Ecto neural progenitor cell (in vitro differentiated cells): Measurements from ENCODE around the gene ANKRD34C.
"Not testable (repeated sequence)": the region's sequence is repeated elsewhere in the genome, so short reads cannot be mapped to it uniquely, and the experiment has no call there.

Experiments
- DNase-seq: peaks from one replicate; pipeline ENCODE4 v3.0.0-alpha.2; 2018; ENCODE audit warnings: low spot score

The ANKRD34C gene

GRCh38 chr15:79311901-79312553 is 29.5 kb downstream of the ANKRD34C start:
- DNase-seq: no peak

DNA sequence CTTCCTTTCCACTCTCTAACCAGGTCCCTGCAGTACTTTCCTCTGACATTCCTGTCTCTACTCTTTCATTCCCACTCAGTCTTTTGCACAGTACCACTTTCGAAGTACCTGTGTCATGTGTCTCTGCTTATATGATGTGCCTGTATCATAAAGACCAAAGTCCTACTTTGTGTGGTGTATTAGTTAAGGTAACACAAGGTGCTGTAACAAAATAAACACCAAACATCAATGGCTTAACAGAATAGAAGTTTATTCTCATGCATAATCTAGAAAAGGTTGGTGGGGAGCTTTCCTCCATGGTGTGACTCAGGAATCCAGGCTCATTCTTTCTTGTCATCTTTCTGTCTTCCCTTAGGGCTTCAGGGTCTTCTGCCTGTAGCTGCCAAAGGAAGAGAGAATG is 31.7 kb downstream of the ANKRD34C start:
- no peak for DNase-seq

DNA sequence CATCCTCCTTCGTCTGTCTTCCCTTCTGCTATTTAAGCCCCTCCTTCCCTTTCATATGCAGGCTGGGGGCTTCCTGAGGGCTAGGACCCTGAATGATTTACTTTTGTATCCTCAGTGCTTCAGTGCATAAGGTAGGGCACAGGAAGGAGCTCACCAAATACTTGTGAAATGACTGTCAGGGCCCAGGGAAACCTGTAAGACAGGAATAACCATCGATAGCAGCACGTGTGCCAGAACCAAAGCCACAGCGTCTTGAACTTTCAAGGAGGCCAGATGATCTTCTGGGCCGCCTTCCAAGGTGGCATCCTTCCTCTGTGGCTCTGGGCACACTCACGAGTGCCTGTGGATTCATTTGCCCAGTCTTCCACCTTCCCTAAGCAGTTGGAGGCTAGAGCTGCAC is 32.3 kb downstream of the ANKRD34C start:
- no peak for DNase-seq

DNA sequence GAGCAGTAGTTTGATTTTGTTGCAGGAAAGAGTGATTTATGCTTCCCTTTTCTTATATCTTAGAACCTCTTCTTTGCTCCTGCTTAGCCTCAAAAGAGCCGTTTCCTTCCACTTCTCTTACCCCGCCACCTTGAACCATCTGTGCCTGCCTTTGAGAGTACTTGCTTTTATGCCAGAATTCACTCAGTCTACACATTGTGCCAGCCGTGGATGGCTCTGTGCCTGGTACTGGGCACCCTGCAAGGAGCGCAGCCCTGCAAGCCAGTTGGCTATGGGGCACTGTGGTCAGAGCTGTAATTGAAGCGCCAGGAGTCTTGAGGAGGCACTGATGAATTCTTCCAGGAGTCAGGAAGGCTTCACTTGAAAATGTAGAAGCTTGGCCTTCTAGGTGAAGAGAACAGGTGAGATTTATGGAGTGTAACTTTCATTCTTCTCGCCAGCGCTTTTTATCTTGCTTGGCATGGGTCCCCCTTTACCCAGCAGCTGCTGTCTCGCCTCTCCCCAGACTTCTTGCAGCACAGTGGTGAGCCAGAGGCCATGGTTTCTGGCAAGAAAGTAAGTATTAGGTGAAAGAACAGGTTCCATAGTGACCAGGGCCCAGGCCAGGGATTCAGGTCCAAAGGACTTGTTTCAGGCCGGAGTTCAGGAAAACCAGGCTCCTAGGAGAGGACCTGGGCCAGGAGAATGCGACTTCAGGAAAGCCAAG is 33.3 kb downstream of the ANKRD34C start:
- DNase-seq: no peak

DNA sequence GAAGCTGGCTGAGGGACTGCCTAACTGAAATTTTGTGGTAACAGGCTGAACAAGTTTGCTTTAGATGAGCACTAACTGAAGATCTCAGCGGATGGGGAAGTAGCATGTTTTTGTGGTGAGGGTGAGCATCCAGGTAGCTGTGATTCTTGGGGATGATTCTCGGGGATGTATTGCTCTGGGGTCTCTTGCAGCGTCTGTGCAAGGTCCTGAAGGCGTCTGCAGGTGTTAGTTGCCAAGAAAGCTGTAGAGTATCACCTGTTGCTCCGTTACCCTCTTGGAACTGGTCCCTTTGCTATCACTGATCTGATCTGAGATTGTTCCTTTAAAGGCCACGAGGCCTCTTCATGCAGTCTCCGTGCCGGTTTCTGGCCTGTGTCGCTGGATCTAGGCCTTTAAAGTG is 34.3 kb downstream of the ANKRD34C start:
- no peak for DNase-seq

DNA sequence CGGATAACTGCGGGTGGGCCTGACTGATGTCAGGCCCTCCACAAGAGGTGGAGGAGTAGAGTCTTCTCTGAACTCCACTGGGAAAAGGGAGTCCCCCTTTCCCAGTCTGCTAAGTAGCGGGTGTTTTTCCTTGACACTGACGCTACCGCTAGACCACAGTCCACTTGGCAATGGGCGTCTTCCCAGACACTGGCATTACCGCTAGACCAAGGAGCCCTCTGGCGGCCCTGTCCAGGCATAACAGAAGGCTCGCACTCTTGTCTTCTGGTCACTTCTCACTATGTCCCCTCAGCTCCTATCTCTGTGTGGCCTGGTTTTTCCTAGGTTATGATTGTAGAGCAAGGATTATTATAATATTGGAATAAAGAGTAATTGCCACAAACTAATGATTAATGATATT is 37.5 kb downstream of the ANKRD34C start:
- not testable (repeated sequence) for DNase-seq

DNA sequence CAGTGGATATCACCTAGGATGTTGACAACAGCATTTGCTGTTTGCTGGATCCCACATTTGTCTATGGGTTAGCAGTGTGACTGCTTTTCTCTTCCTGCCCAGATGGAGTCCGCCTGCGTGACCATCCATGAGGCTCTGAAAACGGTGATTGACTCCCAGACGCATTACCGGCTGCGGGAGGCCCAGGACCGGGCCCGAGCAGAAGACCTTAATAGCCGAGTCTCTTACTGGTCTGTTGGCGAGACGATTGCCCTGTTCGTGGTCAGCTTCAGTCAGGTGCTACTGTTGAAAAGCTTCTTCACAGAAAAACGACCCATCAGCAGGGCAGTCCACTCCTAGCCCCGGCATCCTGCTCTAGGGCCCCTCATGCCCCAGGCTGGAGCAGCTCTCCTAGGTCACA is 39.4 kb downstream of the ANKRD34C start:
- no peak for DNase-seq

DNA sequence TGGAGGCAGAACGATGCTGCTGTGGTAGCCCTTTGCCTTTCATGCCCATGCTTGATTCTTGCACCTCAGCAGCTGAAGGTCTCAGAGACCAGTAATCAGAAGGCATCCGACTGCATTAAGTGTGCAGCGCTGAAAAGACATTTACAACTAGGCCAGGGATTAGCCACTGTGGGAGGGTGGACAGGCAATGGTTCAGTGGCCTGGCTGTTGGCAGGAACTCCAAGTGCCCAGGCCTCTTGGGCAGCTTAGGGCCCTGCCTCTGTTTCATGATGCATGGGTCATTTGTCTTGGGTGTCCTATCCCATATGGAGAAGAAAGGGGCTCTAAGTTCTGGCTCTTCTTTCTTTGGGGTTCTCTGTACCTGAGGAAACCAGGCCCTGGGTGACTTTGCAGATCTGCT is 39.8 kb downstream of the ANKRD34C start:
- no peak for DNase-seq

- no peak for DNase-seq
These were observed 40.4 kb downstream of the ANKRD34C start for GRCh38 chr15:79322945-79323344.

GRCh38 chr15:79329171-79329611 is 46.7 kb downstream of the ANKRD34C start:
- DNase-seq: no peak
